Psoas muscle (tissue), 8 donors: ENCODE data around the gene PARVB. TPM values are rescaled to one million over a fixed set of nuclear protein-coding genes. Genes with fewer than 3 reads are reported as not detected.

Experiments
- ATAC-seq, 4 donors: fragments of 200-7000 bp; cut with Tn5 transposase; one replicate each; pipeline ENCODE4 v1.9.1; 2020; ENCODE audit warnings: moderate library complexity in 3 of 4, mild to moderate bottlenecking in 2 of 4
- DNase-seq, 2 donors: peaks; one replicate each; pipeline ENCODE4 v3.0.0-alpha.2; 2020
- H3K27ac ChIP-seq: fragments of 200-600 bp; one replicate; pipeline ENCODE4 v1.8.0; 2022
- H3K27me3 ChIP-seq, 3 donors: fragments of 200-600 bp in 1 of 3; one replicate each; pipeline versions ENCODE4 v1.6.1 to v1.8.0; 2013 to 2022; ENCODE audit warnings: low read length in 2 of 3, mild to moderate bottlenecking in 2 of 3, moderate library complexity in 1 of 3; ENCODE audit not compliant: insufficient read depth in 3 of 3
- H3K36me3 ChIP-seq, 2 donors: fragments of 200-600 bp in 1 of 2; one replicate each; pipeline versions ENCODE4 v1.6.1 to v1.8.0; 2013 to 2022; ENCODE audit warnings: low read depth in 1 of 2, mild to moderate bottlenecking in 1 of 2, moderate library complexity in 1 of 2; ENCODE audit not compliant: insufficient read depth in 1 of 2
- H3K4me1 ChIP-seq: fragments of 200-600 bp; one replicate; pipeline ENCODE4 v1.8.0; 2022
- H3K4me3 ChIP-seq: fragments of 200-600 bp; one replicate; pipeline ENCODE4 v1.8.0; 2022; ENCODE audit warnings: mild to moderate bottlenecking
- H3K9me3 ChIP-seq: fragments of 200-600 bp; one replicate; pipeline ENCODE4 v1.8.0; 2022
- CTCF ChIP-seq: fragments of 200-600 bp; IDR thresholded peaks from one replicate; pipeline ENCODE4 v1.8.0; 2022; ENCODE audit warnings: antibody characterized with exemption
- WGBS, 3 donors: extraction: QIAGEN DNeasy Blood & Tissue Kit; methylation state at CpG; one replicate each; pipeline versions ENCODE4 v1.1.6 to v1.1.7; 2013; 5-methylcytosine and 5-hydroxymethylcytosine counted together
- intact Hi-C, 2 donors: fragments of 100-400 bp; cut with DNase I; formaldehyde crosslinking; loops; one replicate each; pipeline versions ENCODE4 v1.11.0 to v1.14.2; 2022
- polyA plus RNA-seq, 3 donors: library from polyadenylated mRNA; stranded (reverse); fragments of 200-250 nt; gene quantifications; one replicate each; pipeline ENCODE4 v1.2.3, GENCODE V29; 2013
- total RNA-seq, 4 donors: library from RNA; stranded (reverse); fragmentation: NEBNext Ultra II Directional in 2 of 4; extraction: Animal tissue kit (Norgen Biotek cat#: 25700) in 2 of 4; gene quantifications; one replicate each; pipeline versions ENCODE4 v1.2.1 to v1.2.4, GENCODE V29; 2021 to 2023
- donor health status: healthy with polysubstance abuse.
- donor health status: DM: no; HTN: no; CAD: no; lungs with moderate emphysema.
- donor health status: Bipolar disorder and iron deficiency.
- donor health status: healthy.
- donor health status: DM: yes; HTN: yes; CAD: no.
- donor health status: DM: no; HTN: no; CAD: no.
- donor health status: DM: no; HTN: no; CAD: no.
- donor health status: DM: yes; HTN: yes; CAD: no.

Gene PARVB
- total and polyA plus RNA-seq, 7 donors = 84.5 to 172 (median 103) TPM

DNA sequence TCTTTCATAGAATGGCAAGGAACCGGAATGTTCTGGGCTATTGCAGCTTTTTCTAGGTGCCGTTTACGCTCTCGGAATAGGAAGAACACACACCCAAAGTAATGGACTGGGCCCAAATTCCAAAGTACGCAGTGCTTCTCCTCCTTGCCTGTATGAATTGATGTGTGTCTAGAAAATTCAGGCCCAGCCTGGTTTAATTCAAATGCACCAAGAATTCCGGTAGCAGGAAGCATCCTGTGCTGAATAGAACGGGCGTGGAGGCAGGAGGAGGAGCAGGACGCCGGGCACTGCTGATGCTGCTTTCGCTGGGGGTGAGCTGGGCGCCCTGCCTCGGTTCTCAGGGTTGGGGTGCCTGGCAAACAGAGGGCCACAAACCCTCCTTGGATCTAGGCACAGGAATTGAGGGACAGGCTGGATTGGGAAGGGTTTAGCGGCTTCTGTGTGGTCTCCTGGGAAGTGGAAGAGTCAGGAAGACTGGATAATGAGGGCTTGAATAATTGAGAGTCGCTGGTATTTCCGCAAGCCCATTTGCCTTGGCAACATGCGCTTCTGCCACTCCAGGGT lies 2.0 kb downstream of the PARVB start:
- TF ChIP-seq CTCF = no peak
- DNase-seq (no peak), ATAC-seq (peak in 1 of 4 donors; percentile 3)
- H3K4me3 ChIP-seq = peak overlapping the region; percentile 84
- peak overlapping the region; percentile 96 for H3K27ac ChIP-seq
- H3K9me3 ChIP-seq = no peaks in the 10 kb centered on the region
- peaks cover 82% of the 10 kb centered on the region for H3K4me1 ChIP-seq
- 60 to 65% (median 60%) methylated on average over 17 of the region's 17 CpGs for WGBS, 3 donors
- intact Hi-C loops = no loop called here
- peaks cover 0 to 2% of the 10 kb centered on the region in 2 donors for H3K36me3 ChIP-seq
- no peaks in the 10 kb centered on the region for H3K27me3 ChIP-seq

DNA sequence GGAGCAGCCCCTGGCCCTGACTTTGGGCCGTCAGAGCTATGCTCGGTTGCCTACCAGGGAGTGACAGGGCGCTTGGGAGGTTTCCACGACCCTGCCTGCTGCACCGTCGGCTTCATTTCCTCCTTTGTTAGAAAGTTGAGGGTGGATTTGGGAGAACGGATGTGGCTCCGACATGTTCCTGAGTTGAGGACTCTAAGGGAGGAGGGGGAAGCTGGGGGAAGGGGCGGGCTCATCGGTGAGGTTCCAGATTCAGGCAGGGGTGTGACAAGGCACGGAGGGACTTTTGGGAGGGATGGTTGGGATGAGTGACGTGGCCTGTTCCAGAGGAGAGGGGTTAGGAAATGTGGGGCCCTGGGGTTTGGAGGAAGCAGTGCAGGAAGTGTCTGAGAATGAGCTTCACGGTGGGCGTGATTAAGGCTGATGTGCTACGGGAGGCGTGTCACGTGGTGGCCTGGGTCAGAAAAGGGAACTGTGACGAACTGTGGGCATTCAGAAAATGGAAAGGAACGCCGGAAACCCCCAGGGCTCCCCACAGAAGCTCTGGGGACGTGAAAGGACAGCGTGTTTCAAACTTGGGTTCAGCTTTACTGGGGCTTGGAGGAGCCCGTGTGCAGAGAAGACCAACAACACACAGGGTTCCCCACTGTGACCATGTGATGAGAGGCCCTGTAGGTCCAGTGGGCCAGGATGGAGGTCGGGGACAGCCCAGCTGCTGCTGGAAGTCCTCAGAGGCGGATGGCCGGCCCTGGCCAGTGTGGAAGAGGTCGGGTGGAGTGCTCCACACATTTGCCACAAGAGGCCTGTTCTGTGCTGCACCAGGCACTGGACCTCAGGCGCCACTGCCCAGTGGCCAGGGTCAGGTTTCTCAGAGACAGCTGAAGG lies 2.8 kb downstream of the PARVB start:
- ATAC-seq (peak; percentile 50 to 65 (median 58)), DNase-seq (peak; percentile 79 to 85)
- peak overlapping the region; percentile 96 for H3K27ac ChIP-seq
- no peaks in the 10 kb centered on the region for H3K27me3 ChIP-seq
- H3K4me3 ChIP-seq = peak overlapping the region; percentile 84
- peaks cover 85% of the 10 kb centered on the region for H3K4me1 ChIP-seq
- 28 to 45% (median 31%) methylated on average over 28 of the region's 28 CpGs for WGBS, 3 donors
- H3K9me3 ChIP-seq = no peaks in the 10 kb centered on the region
- no peaks in the 10 kb centered on the region for H3K36me3 ChIP-seq
- intact Hi-C loops = no loop called here
- no peak for TF ChIP-seq CTCF

DNA sequence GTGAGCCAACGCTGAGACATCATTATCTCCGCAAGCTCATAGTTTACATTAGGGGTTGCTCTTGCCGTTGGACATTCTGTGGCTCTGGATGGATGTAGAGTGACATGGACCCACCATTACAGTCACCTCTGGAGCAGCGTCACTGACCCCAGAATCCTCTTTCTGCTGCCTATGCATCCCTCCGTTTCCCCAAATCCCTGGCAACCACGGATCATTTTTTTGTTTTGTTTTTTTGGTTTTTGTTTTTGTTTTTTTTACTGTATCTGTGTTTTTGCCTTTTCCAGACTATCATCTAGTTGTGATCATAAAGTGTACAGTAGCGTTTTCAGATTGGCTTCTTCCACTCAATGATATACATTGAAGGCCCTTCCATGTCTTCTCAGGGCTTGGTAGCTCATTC lies 4.0 kb downstream of the PARVB start:
- TF ChIP-seq CTCF = no peak
- H3K27ac ChIP-seq = peak overlapping the region; percentile 96
- intact Hi-C loops = no loop called here
- ATAC-seq (no peak), DNase-seq (no peak)
- no peak overlapping the region for H3K4me3 ChIP-seq
- H3K27me3 ChIP-seq = no peaks in the 10 kb centered on the region
- no peaks in the 10 kb centered on the region for H3K36me3 ChIP-seq
- 78 to 83% (median 80%) methylated on average over 7 of the region's 7 CpGs for WGBS, 3 donors
- H3K9me3 ChIP-seq = no peaks in the 10 kb centered on the region
- H3K4me1 ChIP-seq = peaks cover 85% of the 10 kb centered on the region

DNA sequence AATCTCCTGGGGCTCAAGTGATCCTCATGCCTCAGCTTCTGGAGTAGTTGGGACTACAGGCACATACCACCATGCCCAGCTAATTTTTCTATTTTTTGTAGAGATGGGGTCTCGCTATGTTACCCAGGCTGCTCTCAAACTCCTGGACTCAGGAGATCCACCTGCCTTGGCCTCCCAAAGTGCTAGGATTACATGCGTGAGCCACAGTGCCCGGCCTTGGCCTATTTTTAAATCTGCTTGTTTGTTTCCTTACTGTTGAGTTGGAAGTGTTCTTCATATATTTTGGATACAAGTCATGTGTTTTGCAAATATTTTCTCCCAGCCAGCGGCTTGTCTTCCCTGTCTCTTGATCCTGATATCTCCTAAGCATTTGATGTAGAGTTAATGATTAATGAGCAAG lies 5.0 kb downstream of the PARVB start:
- Histone ChIP-seq H3K9me3 (no peaks in the 10 kb centered on the region), H3K4me3 (peak overlapping the region; percentile 29), H3K36me3 (no peaks in the 10 kb centered on the region), H3K27ac (peak overlapping the region; percentile 96), H3K4me1 (peaks cover 89% of the 10 kb centered on the region), H3K27me3 (no peaks in the 10 kb centered on the region)
- DNase-seq = peak in 1 of 2 donors; percentile 38
- no peak for ATAC-seq
- intact Hi-C loops = no loop called here
- no peak for TF ChIP-seq CTCF
- WGBS, 3 donors = 33 to 52% (median 37%) methylated on average over 4 of the region's 4 CpGs
